Upper lobe of left lung (tissue), 4 donors: ENCODE data around the gene BCDIN3D.

Source experiments
- CTCF ChIP-seq, 6 experiments: fragments of 450-650 bp in 4 of 6; fragments of 200-600 bp in 2 of 6; sonication (generic) in 2 of 6; IDR thresholded peaks; one replicate each; pipeline ENCODE4 v1.5.1; 2016 to 2019; ENCODE audit warnings: antibody characterized with exemption in 6 of 6
- EP300 ChIP-seq, 4 donors: sonication (generic); formaldehyde crosslinking; IDR thresholded peaks; one replicate each; pipeline ENCODE4 v1.5.1; 2017; ENCODE audit warnings: antibody characterized with exemption in 4 of 4, control low read depth in 2 of 4
- POLR2A ChIP-seq, 4 donors: fragments of 450-650 bp; IDR thresholded peaks; one replicate each; pipeline ENCODE4 v1.5.1; 2016 to 2017; ENCODE audit warnings: antibody characterized with exemption in 4 of 4, mild to moderate bottlenecking in 2 of 4
- POLR2AphosphoS5 ChIP-seq, 2 donors: sonication (generic); formaldehyde crosslinking; IDR thresholded peaks; one replicate each; pipeline ENCODE4 v1.5.1; 2017; ENCODE audit warnings: antibody characterized with exemption in 2 of 2

- TF ChIP-seq POLR2A (IDR thresholded peaks at IDR 0.05) (no peak), CTCF (IDR thresholded peaks at IDR 0.05) (no peak), POLR2AphosphoS5 (IDR thresholded peaks at IDR 0.05) (no peak), EP300 (IDR thresholded peaks at IDR 0.05) (no peak)
Measured at GRCh38 chr12:49874142-49874897, 31.4 kb upstream of the BCDIN3D start.
